DMS153 treated with DMSO at 0.1 percent for 48 hours (cell line): ENCODE results near the gene LRMDA.
A peak's percentile ranks its signal among the peaks of the same experiment; 100 is the strongest.

Experiments
- DNase-seq: peaks from one replicate; lab custom pipeline; 2025; ENCODE audit not compliant: unreplicated experiment; lab: John Stamatoyannopoulos, UW

Gene LRMDA

GRCh38 chr10:75887992-75888680 is 456.7 kb downstream of the LRMDA start:
- no peak for DNase-seq

GRCh38 chr10:75889051-75889450 is 457.6 kb downstream of the LRMDA start:
- no peak for DNase-seq

GRCh38 chr10:75894761-75895160 is 463.3 kb downstream of the LRMDA start:
- DNase-seq, result no peak

- no peak for DNase-seq
Observed at GRCh38 chr10:75895259-75895658, 463.8 kb downstream of the LRMDA start.

- no peak for DNase-seq
Observed at GRCh38 chr10:75899816-75900390, 468.5 kb downstream of the LRMDA start.

GRCh38 chr10:75902816-75903215 is 471.4 kb downstream of the LRMDA start:
- DNase-seq, result no peak

- DNase-seq, result no peak
Observed at GRCh38 chr10:75904499-75905283, 473.3 kb downstream of the LRMDA start.

- no peak for DNase-seq
Observed at GRCh38 chr10:75905490-75905889, 474.1 kb downstream of the LRMDA start.

- DNase-seq, result no peak
Observed at GRCh38 chr10:75910032-75910431, 478.6 kb downstream of the LRMDA start.

- no peak for DNase-seq
Observed at GRCh38 chr10:75911426-75911825, 480.0 kb downstream of the LRMDA start.

- DNase-seq, result no peak
Observed at GRCh38 chr10:75916906-75917305, 485.5 kb downstream of the LRMDA start.

- no peak for DNase-seq
Observed at GRCh38 chr10:75919913-75920312, 488.5 kb downstream of the LRMDA start.

GRCh38 chr10:75922435-75922834 is 491.0 kb downstream of the LRMDA start:
- no peak for DNase-seq

GRCh38 chr10:75924309-75924902 is 493.0 kb downstream of the LRMDA start:
- no peak for DNase-seq

- DNase-seq, result no peak
Observed at GRCh38 chr10:75925999-75926398, 494.6 kb downstream of the LRMDA start.

GRCh38 chr10:75926763-75927162 is 495.3 kb downstream of the LRMDA start:
- DNase-seq, result no peak

- no peak for DNase-seq
Observed at GRCh38 chr10:75928231-75928630, 496.8 kb downstream of the LRMDA start.

GRCh38 chr10:75929630-75930161 is 498.3 kb downstream of the LRMDA start:
- DNase-seq, result no peak

GRCh38 chr10:75932921-75933320 is 501.5 kb downstream of the LRMDA start:
- no peak for DNase-seq

- no peak for DNase-seq
Observed at GRCh38 chr10:75935240-75935639, 503.8 kb downstream of the LRMDA start.

GRCh38 chr10:75935650-75936400 is 504.4 kb downstream of the LRMDA start:
- DNase-seq, result peak; percentile 55
